Measurements from ENCODE around the gene VGF.
"Not testable (repeated sequence)": the region's sequence is repeated elsewhere in the genome, so short reads cannot be mapped to it uniquely, and the experiment has no call there.

VGF gene

GRCh38 chr7:101200504-101200861, 35.1 kb upstream of the VGF start:
- no peak for TF ChIP-seq CTCF (IDR thresholded peaks at IDR 0.05; ENCODE audit: control extremely low read depth, extremely low read depth, low read depth, missing control alignments)
- DNase-seq (ENCODE audit: extremely low spot score), result no peak
- CTCF ChIA-PET, result interaction anchor here (0.8 to 5.9 kb wide), 4 partner anchors 8 to 90 kb away, joined by 3 to 41 read pairs (median 3); no protein-coding TSS in a partner anchor
- POLR2A ChIA-PET, result interaction anchor here (0.5 kb wide), 1 partner anchor 68 kb away, joined by 4 read pairs; no protein-coding TSS in a partner anchor

GRCh38 chr7:101199522-101199921, 34.2 kb upstream of the VGF start:
- DNase-seq (ENCODE audit: extremely low spot score); POLR2A ChIA-PET: not testable (repeated sequence)
- CTCF ChIA-PET, result interaction anchor here (1.0 to 1.3 kb wide), 3 partner anchors 8 to 55 kb away, joined by 3 read pairs; no protein-coding TSS in a partner anchor

GRCh38 chr7:101198476-101198875, 33.1 kb upstream of the VGF start:
- ChIA-PET POLR2A (no interaction called here), CTCF (interaction anchor here (1.0 to 1.3 kb wide), 2 partner anchors 45 to 54 kb away, joined by 3 read pairs; no protein-coding TSS in a partner anchor)
- TF ChIP-seq CTCF (IDR thresholded peaks at IDR 0.05; ENCODE audit: control extremely low read depth, extremely low read depth, low read depth, missing control alignments), result no peak
- DNase-seq (ENCODE audit: extremely low spot score), result no peak

- DNase-seq (ENCODE audit: extremely low spot score), result no peak
- POLR2A ChIA-PET, result no interaction called here
- CTCF ChIA-PET, result interaction anchor here (1.3 kb wide), 1 partner anchor 46 kb away, joined by 3 read pairs; no protein-coding TSS in a partner anchor
- no peak for TF ChIP-seq CTCF (IDR thresholded peaks at IDR 0.05; ENCODE audit: control extremely low read depth, extremely low read depth, low read depth, missing control alignments)
These were observed 32.6 kb upstream of the VGF start for GRCh38 chr7:101197991-101198390.

- no peak for DNase-seq (ENCODE audit: extremely low spot score)
- TF ChIP-seq CTCF (IDR thresholded peaks at IDR 0.05; ENCODE audit: control extremely low read depth, extremely low read depth, low read depth, missing control alignments), result no peak
- CTCF ChIA-PET, result interaction anchor here (7.9 kb wide), 1 partner anchor 54 kb away, joined by 186 read pairs; no protein-coding TSS in a partner anchor
- POLR2A ChIA-PET, result no interaction called here
These were observed 30.5 kb upstream of the VGF start for GRCh38 chr7:101195884-101196283.

GRCh38 chr7:101189109-101189508, 23.7 kb upstream of the VGF start:
- no peak for TF ChIP-seq CTCF (IDR thresholded peaks at IDR 0.05; ENCODE audit: control extremely low read depth, extremely low read depth, low read depth, missing control alignments)
- POLR2A ChIA-PET, result no interaction called here
- CTCF ChIA-PET, result no interaction called here

GRCh38 chr7:101186844-101187428, 21.6 kb upstream of the VGF start:
- no peak for TF ChIP-seq CTCF (IDR thresholded peaks at IDR 0.05; ENCODE audit: control extremely low read depth, extremely low read depth, low read depth, missing control alignments)
- ChIA-PET CTCF (interaction anchor here (0.6 to 1.6 kb wide), 4 partner anchors 19 to 62 kb away, joined by 3 to 10 read pairs (median 4); no protein-coding TSS in a partner anchor), POLR2A (interaction anchor here (0.7 kb wide), 1 partner anchor 422 kb away, joined by 6 read pairs; no protein-coding TSS in a partner anchor)
- DNase-seq (ENCODE audit: extremely low spot score), result no peak

More at GRCh38 chr7:101189109-101189508, 23.7 kb upstream of the VGF start:
- no peak for DNase-seq (ENCODE audit: extremely low spot score)

Data from GM10248 (cell line).